SHP77 treated with DMSO at 0.1 percent for 48 hours (cell line): ENCODE measurements around the gene RASAL1.
"Not testable (repeated sequence)": the region's sequence is repeated elsewhere in the genome, so short reads cannot be mapped to it uniquely, and the experiment has no call there.

Experiments used
- DNase-seq: peaks from one replicate; lab custom pipeline; 2025; lab: John Stamatoyannopoulos, UW

The RASAL1 gene

GRCh38 chr12:113142173-113142885, 6.8 kb upstream of the RASAL1 start:
- no peak for DNase-seq

- DNase-seq = not testable (repeated sequence)
Measured at GRCh38 chr12:113141716-113142115, 6.2 kb upstream of the RASAL1 start.

DNA sequence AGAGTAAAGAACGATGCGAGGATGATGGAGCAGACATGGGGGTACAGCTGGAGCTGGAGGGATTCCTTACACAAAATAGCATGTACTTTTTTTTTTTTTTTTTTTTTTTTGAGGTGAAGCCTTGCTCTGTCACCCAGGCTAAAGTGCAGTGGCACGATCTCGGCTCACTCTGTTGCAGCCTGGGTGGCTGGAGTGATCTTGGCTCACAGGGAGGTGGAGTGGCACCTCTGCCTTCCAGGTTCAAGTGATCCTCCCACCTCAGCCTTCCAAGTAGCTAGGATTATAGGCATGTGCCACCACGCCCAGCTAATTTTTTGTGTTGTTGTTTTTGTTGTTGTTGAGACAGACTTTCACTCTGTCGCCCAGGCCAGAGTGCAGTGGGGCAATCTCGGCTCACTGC, 5.1 kb upstream of the RASAL1 start:
- no peak for DNase-seq

DNA sequence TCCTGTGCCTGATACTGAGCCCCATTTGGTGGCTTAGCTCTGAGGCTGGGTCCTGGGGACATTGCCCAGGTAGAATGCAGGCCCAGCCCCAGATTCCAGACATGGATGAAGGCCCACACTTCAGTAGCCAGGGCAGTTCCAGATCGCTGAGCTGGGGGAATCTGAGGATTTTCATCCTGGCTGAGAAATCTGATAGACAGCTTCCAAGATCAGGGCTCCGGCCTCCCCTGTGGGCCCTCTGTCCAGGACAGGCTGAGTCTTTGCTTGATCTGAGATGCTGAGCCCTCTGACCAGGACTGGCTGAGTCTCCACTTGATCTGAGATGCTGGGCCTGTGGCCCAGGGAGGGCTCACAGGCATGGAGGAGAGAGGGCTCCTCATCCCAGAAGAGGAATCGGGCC, 3.3 kb upstream of the RASAL1 start:
- DNase-seq = no peak

- no peak for DNase-seq
Measured at GRCh38 chr12:113137861-113138783, 2.6 kb upstream of the RASAL1 start.

GRCh38 chr12:113136990-113137511, 1.5 kb upstream of the RASAL1 start:
- DNase-seq = no peak

GRCh38 chr12:113136128-113136989, 798 bp upstream of the RASAL1 start:
- DNase-seq = no peak

DNA sequence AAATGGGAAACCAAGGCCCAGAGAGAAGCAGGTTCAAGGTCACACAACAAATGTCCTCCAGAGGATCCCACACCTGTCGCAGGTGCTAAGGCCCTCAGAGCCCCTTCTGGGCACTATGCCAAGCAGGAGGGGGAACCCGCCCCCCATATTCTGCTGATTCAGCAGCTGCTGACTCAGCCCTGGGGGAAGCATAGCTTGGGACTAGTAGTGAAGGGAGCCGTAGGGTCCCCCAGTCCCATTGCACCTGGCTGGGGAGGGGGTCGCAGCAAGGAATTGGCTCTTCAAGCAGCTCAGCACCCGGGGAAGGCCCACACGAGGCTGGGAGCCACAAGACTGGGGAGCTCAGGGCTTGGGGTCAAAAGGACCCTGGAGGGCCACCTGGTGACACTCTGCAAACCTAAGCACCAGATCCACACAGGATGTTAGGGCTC, 1.0 kb downstream of the RASAL1 start:
- DNase-seq = no peak

DNA sequence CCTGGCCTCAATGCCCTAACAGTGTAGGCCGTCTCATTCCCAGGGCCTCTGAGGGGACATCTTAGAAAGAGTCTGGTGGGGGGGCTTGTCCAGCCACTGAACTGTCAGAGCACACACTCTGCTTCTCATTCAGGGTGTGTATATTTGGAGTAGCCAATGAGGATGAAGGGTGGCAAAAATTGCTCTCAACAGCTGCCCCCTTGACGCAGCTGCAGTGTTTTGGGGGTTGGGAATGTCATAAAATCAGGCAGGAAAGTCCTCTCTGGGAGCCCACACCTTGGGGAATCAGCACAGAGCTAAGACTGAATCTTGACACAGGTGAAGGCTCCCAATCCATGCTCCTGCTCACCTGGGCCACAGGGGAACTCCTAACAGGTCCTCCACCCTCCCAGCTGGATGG, 1.5 kb downstream of the RASAL1 start:
- no peak for DNase-seq

DNA sequence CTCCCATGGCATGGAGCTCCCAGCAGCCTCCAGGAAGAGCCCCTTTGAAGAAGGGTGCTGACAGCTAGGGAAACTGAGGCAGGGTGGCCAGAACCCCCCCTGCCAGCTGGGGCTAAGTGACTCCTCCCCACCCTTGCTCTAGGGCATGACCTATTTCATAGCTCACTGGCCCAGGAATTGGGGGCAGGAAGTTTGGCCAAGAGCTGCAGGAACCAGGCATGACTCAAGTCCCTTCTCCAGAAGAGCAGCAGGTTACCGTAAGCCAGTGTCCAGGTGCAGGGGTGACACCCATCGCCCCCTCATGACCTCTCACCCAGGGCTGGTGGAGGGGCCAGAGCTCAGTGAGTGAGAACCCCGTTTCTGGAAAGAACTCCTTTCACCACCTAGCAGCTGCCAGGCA, 1.9 kb downstream of the RASAL1 start:
- no peak for DNase-seq

GRCh38 chr12:113133036-113133435, 2.5 kb downstream of the RASAL1 start:
- no peak for DNase-seq

DNA sequence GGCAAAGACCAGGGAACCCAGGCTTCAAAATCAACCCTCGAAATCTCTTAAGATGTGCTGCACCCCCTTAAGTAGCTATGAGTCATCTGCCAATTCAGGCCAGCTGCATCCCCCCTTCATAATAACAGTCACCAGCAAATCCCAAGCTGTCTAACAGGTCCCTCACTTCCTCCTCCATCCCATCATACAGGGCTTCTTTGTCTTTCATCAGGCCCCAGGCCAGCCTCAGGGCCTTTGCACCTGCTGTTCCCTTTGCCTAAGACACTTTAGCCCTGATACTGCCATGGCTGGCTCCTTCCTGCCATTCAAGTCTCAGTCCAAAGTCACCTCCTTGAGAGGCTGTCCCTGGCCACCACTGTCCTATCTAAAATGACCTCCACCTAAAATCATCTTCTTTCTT, 4.0 kb downstream of the RASAL1 start:
- DNase-seq = no peak

GRCh38 chr12:113130457-113131135, 5.0 kb downstream of the RASAL1 start:
- peak; percentile 36 for DNase-seq

DNA sequence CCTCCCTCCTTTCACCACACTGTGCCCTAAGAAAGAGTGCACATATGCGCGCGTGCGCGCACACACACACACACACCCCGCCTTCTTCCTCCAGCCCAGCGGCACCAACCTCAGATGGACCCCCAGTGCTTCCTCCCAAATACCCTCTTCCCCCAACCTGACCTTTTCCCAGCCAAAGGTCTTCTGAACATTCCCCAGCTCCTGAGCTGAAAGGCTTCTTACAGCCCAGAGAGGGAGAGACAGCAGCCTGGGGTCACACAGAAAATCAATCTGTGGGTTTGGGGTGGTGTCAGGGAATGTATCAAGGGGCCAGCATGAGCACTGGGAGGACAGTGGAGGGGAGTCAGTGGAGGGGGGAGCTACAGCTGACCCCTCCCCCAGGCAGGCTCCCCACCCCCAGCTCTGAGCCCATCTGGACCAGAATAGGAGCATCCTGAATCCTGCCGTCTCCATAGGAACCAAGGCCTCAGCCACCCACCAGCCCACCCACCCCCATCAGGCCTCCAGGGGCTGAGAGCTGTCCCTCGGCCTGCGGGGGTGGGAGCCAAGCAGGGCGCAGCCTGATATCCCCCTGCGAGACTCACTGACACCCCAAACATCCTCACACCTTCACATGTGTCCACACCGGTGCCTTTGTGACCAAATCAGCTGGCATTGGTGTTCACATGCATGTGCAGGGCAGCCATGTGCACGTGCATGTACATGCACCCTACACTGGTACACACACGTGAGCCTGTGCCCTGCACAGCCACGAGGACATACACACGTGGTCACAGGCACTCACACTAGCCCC, 5.7 kb downstream of the RASAL1 start:
- no peak for DNase-seq

- no peak for DNase-seq
Measured at GRCh38 chr12:113128802-113129663, 6.5 kb downstream of the RASAL1 start.

DNA sequence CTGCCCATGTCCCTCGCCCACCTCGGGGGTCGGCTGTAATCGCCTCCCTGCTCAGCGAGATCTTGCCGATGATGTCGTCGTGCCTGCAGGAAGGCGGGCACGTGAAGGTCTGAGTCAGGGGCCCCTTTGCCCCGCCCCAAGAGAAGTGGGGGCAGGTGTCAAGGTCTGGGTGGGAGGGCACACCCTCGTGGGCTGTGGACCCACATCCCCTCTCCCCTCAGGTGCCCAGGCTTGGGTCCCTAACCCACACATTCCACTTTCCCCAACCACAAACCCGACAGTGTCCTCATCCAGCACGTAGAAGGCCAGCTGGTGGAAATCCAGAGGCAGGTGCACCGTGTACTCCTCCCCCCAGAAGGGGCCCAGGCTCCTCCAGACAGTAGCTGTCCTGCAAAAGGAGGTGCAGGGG, 7.8 kb downstream of the RASAL1 start:
- DNase-seq = no peak

GRCh38 chr12:113120670-113121370, 14.7 kb downstream of the RASAL1 start:
- no peak for DNase-seq

DNA sequence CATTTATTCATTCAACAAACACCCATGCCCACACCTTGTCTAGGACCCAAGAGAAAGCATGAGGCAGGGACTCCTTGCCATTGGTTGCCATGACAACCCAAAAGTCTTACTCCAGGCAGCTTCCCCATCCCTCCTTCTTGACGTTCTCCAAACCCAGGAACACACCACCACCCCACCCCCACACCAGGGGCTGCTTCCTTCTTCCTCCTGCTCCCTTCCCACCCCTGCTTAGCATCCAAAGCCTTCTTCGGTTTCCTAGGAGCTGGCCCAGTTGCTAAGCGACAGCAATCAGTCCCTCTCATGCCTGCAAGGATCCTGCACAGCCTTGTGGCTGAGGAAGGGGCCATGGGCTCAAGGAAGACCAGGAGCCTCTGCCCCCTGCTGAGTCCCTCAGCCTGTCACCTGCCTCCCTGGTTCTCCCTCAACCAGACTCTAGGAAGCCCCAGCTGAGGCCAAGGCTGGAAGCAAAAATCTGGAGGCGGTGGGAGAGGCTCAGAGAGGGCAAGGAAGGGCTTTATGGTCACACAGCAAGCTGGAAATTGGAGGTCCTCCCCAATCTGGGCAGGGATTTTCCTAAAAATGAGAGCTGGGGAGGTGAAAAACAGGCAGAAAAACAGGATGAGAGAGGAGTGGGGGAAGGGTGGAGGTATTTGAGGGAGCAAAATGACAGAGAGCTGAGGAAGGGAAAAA, 15.4 kb downstream of the RASAL1 start:
- DNase-seq = no peak
